DND-41 (cell line): ENCODE measurements around the gene GPR135.

Experiments used
- CTCF ChIP-seq: IDR thresholded peaks from 2 replicates; pipeline ENCODE4 v1.5.1; 2012; ENCODE audit warnings: borderline replicate concordance, low read length, moderate library complexity, mild to moderate bottlenecking; ENCODE audit not compliant: poor library complexity, severe bottlenecking; ENCODE audit errors: extremely low read depth
- EZH2 ChIP-seq: IDR thresholded peaks from 3 replicates; pipeline ENCODE4 v1.6.1; 2012; ENCODE audit warnings: borderline replicate concordance, low read depth, mild to moderate bottlenecking, moderate library complexity, low read length, inconsistent platforms; ENCODE audit not compliant: severe bottlenecking

- TF ChIP-seq CTCF (no peak), EZH2 (no peak)
Measured at GRCh38 chr14:59474172-59474571, 9.0 kb upstream of the GPR135 start.
